ENCODE measurements around the gene ALDH8A1.
"Not testable (repeated sequence)": the region's sequence is repeated elsewhere in the genome, so short reads cannot be mapped to it uniquely, and the experiment has no call there.

ALDH8A1 gene

DNA sequence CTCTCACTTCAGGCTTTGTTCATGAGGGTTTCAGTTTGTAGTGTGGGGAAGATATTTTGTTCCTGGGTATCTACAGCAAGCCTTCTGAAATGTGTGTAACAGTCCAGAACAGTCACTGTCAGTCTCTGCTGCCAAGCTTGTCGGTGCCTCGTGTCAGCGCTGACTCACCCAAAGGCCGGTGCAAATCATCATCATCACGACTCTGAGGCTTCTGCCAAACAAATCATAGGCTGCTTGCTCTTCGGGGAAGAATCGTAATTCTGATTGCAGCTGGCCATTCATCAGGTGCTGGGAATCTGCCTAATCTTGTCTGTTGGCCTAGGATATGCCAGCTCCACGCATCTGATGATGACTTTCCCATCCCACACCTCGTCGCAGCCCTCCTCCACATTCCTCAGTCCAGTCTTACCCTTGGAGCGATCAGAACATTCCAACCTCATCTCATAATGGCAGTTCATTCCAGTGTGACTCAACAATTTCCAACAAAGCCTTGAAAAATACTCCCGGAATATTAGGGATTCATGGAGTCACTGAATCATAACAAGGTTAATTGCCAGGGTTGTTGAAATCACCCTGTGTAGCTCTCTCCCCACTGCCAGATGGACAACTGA, 40.9 kb downstream of the ALDH8A1 start:
- DNase-seq: no peak

DNA sequence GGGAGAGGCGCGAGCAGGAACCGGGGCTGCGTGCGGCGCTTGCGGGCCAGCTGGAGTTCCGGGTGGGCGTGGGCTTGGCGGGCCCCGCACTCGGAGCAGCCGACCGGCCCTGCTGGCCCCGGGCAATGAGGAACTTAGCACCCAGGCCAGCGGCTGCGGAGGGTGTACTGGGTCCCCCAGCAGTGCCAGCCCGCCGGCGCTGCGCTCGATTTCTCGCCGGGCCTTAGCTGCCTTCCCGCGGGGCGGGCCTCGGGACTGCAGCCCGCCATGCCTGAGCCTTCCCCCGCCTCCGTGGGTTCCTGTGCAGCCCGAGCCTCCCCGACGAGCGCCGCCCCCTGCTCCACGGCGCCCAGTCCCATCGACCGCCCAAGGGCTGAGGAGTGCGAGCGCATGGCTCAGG, 45.2 kb downstream of the ALDH8A1 start:
- not testable (repeated sequence) for DNase-seq

DNA sequence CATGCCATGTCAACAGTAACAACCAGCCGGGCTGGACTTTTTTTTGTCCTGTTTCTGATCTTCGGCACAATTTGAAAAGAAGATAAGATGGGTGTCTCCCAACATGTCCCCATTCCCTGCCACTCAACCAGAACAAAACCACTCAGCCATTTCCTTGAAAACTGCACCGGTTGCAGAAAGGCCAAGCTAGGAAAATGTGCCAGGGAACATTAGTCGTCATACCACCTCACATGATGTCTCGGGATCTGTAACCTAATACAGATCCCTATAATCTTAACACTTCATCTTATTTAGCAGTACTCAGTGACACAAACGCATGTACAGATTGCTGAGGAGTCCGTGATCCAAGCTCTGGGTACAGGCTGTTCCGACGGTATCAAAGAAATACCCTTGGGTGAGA, 46.5 kb downstream of the ALDH8A1 start:
- no peak for DNase-seq

DNA sequence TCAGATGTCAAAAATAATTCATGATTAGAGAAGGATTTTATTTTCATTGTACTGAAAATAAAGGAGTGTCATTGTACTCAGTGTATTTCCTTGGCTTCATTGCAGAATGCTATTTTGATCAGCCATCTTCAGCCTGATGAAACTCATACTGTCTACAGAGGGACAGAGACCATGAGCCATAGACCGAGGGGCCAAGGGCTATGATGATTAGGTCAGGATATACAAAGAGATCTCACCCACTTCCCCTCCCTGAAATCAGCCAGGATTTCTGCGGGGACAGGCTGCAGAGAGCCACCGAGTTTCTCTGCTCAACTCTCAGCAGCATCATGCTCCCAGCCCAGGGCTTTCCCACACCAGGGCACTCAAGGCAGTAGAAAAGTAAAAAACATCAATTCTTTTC, 47.0 kb downstream of the ALDH8A1 start:
- no peak for DNase-seq

DNA sequence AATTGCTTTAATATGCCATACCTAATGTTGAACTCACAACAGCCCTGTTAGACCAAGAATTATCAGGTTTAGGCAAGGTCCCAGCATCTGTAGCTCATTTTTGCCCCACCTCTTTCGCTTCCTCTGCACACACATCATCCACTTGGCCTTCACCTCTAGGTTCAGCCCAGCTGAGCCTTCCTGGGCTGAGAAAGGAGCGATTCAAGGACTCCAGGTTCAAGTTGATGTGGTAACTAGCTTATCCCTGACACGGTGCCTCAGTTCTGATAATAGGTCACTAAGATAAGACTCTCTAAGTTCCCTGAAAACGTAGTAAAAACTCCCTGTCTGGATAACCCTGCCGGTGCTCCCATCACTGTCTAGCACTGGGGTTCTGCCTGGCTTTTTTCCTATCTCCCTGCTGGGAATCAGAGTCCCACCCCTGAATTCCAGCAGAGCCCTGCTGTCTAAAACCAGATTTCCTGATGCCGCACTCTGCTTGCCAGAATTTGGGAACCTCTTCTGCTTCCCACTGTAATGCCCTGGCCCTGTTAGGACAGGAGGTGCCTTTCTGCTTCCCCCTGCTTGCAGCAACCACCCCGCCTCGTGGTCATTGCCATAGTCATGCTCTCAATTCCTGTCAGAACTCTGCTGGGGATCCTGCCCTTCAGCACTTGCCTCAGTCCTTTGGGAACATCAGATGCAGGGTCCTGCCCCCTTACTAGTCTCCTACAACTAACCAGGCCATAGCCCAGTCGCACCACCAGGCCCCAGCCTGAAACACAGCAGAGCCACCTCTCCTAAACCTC, 47.6 kb downstream of the ALDH8A1 start:
- no peak for DNase-seq

DNA sequence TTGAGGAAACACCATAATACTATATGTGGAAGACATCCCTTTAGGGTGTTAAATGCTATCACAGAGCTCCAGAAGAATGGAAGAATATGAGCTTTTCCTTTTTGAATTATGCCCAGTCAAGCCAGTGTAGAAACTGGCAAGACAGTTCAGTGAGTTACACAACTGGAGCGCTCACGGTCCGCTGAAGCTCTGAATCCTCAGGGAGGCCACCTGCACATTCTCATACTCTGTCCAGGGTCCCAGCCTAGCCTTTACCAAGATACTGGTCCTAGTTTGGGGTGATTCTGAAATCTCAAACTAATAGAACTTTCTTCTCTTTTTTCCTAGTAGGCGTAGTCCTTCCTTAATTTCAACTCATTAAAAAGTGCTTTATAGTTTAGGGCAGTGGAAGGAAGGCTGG, 51.3 kb downstream of the ALDH8A1 start:
- no peak for DNase-seq

DNA sequence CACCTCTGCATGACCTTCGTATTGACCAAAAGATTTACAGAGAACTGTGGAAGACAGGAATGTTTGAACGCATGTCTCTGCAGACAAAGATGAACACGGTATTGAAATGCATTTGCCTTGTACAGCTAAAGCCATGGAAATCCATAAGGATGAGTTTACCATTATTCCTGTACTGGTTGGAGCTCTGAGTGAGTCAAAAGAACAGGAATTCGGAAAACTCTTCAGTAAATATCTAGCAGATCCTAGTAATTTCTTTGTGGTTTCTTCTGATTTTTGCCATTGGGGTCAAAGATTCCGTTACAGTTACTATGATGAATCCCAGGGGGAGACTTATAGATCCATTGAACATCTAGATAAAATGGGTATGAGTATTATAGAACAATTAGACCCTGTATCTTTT, 51.7 kb downstream of the ALDH8A1 start:
- not testable (repeated sequence) for DNase-seq

DNA sequence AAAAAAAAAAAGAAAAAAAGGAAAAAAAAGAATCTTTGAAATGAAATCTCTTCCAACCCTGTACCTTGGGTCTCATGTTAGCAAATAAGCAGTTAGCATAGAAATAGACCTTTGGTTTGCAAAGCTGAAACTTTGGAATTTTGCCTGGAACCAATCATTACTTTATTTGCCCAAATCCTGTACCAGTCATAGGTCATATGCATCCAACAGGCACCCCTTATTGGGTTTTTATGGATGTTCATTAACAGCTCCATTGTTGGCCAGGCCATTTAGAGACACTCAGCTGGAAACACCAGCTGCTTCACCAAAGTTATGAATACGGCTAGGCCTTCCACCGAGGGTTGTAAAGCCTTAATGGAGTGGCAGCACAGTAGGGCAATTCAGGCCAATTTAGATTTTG, 53.0 kb downstream of the ALDH8A1 start:
- DNase-seq: no peak

DNA sequence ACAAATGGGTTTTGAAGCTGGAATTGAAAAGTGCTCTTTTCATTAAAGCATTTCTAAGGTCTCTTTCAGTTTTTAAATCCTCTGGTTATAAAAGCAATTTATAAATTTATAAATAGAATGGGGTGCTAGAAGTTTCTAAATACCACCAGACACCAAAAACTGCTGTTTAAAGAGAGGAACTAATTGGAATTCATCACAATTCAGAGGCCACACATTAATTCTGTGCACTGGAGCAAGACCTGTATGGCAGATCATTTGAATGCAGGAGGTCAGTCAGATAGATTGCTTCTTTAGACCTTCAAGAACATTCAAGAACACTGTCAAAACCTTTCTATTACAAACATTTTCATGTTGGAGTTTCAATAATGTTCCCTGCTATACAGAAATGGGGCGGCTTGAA, 55.1 kb downstream of the ALDH8A1 start:
- DNase-seq: no peak

DNA sequence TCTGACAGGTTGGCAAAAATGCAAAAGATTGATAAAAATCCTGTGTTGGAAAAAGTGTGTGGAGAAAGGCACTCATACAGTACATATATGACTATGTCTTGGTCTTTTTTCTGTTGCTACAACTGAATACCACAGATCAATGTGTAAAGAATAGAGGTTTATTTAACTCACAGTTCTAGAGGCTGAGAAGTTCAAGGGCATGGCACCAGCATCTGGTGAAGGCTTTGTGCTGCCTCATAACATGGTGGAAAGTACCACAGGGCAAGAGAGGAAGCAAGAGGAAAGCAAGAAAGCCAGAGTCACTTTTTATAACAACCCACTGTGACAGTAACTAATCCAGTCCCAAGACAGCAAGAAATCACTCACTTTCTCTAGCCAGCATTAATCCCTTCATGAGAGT, 57.5 kb downstream of the ALDH8A1 start:
- no peak for DNase-seq

DNA sequence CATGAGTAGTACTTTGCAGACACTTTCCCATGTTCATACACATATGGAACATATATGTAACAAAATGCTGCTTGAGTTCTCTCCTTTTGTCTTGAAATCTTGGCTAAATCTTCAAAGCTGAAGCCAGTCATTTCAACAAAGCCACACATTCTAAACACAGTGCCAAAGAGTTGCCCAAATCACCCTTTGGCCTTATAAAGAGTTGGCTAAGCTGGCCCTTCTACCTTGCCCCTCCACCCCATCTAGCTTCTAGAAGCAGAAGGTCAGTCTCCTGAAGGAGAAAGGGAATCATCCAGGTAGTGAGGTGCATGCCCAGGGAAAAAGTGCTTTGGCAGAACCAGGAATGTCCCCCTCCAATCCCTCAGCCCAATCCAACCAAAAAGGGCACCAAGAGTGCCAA, 58.3 kb downstream of the ALDH8A1 start:
- DNase-seq: no peak

DNA sequence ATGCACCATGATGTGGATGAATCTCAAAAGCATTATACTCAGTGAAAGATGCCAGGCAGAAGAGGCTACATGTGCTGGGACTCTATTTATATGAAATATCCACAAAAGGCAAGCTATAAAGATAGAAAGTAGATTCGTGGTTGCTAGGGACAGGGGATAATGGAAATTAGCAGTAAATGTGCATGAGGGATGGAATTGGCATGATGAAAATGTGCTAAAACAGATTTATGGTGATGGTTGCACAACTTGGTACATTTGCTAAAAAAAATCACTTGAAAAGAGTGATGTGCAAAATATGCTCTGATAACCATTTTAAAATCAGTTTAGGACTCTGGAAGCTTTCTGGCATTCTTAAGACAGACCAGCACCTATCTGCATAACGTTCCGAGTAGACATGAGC, 61.6 kb downstream of the ALDH8A1 start:
- DNase-seq: no peak

DNA sequence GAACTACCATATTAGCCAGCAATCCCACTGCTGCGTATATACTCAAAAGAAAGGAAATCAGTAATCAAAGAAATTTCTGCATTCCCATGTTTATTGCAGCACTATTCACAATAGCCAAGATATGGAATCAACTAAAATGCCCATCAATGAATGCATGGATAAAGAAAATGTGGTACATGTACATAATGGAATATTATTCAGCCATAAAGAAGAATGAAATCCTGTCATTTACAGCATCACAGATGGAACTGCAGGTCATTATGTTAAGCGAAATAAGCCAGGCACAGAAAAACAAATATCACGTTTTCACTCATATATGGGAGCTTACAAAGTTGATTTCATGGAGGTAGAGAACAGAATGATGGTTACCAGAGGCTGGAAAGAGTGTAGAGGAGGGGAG, 65.1 kb downstream of the ALDH8A1 start:
- no peak for DNase-seq

DNA sequence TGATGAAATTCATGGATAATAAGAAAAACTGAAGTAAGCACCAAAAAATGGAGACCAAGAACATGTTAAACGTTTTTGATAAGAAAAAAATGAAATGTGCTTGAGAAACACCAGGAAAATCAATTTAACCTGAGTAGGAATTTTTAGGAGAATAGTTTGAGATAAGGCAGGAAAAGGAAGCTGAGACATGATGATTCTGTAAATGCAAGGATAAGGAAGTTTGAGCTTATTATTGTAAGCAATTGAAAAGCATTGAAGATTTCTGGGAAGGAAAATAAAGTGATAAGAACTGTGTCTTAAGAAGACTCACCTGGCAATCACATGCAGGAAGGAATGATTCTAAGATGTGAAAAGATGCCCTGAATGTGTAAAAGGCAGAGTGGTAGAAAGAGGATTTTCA, 66.6 kb downstream of the ALDH8A1 start:
- DNase-seq: no peak

DNA sequence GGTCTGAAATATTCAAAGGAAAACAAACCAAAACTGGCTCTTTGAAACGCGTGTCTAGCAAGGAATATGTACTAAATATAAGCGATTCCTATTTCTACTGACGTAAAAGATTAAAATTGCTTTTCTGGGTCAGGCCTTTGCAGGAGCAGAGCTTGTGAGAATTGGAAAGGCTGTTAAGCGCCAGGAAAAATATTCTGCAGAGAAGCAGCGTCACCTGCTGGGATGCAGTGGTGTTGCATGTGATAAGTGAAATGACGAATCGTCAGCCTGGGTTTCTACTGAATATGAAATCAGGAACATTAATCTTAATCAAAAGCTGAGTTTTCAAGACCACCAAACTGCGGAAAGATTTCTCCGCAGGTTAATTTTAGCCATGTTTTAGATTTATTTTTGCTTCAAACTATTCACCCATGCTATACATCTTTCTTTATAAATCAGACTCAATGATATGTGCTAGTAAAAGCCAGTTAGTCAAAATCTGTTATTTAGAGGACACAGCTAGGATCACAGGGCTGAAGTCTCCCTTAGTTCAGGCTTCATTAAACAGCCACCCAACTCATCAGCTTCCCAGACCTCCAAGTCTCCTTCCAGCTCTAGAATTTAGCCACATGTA, 67.4 kb downstream of the ALDH8A1 start:
- DNase-seq: no peak

DNA sequence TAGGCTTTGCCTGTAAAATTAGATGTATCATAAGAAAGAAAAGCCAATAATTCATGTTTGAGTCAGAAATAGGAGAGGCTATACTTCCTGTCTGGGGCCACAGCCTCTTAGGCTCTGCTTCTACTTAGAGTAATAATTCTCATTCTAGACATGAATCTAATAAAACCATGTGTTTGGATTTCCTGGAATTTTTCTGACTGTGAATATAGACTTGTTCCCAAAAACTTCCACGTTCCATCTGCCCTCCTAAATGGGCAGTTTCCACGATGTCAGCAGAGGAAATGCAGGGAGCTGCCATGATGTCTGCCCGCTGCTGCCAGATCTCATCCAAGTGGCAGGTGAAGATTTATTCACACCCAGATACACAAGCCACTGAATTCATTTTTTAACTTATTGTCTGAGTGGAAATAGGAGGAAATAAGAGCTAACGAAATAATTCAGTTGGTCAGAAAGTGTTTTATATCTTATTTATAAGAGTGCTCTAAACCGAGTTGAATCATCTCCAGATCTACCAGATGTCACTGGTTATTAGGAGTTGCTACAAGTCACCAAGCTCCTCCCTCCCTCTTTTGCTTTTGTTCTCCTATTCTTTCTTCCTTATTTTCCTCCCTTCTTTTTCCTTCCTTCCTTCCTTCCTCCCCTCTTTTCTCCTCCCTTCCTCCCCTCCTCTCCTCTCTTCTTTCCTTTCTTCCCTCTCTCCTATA, 69.3 kb downstream of the ALDH8A1 start:
- DNase-seq: no peak

DNA sequence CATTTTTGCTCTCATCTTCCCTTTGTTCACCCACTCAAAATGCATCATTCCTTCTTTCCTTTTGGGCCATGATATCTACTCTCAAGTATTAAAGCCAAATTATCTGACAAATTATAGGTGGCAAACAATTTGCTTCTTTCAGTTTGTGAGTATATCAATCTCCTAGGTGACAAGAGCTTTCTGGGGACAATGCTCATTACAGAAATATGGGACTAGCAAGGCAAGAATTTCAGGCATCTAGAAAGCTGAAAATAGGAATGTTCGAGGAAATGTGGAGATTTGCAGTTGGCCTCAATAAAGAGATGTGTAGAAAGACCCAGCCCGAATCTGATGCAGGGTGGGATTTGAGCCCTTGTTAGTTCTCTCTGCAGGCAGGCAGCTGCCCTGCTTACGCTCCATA, 71.8 kb downstream of the ALDH8A1 start:
- no peak for DNase-seq

DNA sequence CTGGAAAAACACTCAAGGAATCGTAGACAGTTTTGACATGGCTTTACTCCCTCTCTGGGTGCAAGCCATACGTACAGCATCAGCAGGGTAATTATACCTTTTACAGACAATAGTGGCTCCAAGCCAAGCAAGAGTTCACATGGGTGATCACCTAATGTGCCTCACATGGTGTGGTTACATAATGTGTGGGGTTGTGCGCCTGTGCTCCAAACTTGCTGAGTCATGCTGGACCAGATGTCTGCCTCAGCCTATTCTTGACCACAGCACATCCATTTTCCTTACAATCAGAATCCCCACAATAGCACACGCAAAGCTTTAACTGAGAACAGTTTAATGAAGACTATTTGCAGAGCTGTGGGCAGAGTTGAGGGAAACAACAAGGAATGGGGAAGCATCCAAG, 74.5 kb downstream of the ALDH8A1 start:
- DNase-seq: no peak

DNA sequence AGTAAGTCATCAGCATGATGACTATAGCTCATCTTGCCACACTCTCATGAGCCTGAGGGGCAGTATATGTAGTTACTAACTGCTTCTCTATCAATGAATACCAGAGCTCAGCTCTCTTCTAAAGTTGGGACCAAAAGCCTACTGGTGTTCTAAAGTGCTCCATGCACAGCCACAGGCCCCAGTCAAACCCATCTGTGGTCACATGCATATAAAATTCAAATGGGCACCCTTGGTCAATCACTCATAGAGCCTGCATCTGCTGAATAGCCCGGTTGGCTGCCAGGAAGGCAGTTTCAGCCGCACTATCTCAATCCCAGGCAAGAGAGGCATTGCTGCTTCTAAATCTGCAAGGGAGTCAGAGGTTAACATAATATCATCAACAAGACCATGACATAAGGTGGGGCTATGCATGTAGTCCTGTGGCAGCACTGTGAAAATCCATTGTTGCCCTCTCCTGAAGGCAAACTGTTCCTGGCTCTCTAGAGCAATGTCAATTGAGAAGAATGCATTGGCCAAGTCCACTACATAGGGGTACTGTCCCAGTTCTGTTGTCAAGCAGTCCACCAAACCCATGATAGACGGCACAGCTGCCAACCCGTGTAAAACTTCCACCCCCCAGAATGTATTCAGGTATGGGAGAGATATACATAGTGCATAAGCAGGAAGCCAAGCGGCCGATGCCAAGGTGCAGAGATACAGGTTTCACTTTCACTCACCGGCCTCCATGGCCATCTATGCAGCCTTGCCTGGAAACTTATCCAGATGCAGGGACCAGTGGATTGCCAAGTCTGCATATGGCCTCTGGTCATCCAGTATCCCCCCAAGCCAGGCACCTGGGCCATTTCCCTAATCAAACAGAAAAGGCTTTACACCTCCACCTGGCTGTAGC, 76.2 kb downstream of the ALDH8A1 start:
- DNase-seq: no peak

DNA sequence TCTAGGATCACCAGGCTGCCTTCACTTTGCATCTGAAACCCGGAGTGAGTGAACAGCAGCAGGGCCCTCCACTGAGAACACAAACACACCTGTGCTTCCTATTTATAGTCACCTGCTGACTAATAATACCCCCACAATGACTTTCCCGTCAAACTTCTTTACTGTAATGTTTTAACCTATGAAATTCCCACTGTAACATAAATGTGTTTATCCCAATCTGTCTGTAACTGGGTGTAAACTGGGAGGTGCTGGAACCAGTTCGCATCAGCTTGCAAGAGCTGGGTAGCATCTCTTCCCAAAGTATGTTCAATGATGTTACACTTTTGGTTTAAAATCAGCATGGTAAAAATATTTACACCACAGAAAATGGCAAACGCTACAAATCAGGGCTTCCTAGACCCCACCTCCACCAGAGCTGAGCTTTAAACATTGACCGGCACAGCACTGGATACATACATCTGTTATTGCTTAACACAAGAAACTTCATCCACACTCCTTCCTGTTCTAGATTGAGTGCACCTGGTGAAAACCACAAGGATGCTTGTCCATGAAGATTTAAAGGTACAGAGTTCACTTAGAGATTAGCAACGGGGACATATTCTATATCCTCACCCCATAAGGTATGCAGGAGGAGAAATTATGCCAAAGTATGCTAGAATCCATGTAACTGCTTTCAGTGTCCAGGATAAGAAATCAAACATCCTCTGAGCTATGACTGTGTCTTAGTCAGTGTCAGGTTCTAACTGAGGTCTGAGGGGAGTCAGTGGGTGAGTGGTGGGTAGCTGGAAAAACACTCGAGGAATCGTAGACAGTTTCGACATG, 79.0 kb downstream of the ALDH8A1 start:
- no peak for DNase-seq

DNA sequence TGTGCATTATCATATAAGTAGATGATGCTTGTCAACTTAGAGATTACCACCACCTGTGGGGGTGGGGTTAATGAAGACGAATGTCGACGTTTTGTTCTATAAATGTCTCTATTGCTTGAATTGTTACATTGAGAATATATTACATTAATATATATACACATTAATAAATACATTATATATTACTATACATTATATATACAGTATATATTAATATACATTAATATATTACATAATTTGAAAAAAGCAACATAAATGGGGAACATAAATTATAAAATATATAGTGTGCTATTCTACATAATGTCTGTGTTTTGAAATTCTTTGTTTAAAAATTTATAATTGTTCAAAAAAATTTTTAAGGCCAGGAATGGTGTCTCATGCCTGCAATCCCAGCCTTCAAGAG, 81.1 kb downstream of the ALDH8A1 start:
- no peak for DNase-seq
